HUES64 (cell line): ENCODE data around the gene NTSR1.

Source experiments
- H3K27ac ChIP-seq: 2 replicates; pipeline ENCODE4 v1.7.0; 2013; ENCODE audit warnings: low read depth, low read length, inconsistent platforms
- H3K27me3 ChIP-seq: 2 replicates; pipeline ENCODE4 v1.6.1; 2013; ENCODE audit warnings: mild to moderate bottlenecking, low read length; ENCODE audit not compliant: insufficient read depth
- H3K36me3 ChIP-seq: 2 replicates; pipeline ENCODE4 v1.6.1; 2013; ENCODE audit warnings: mild to moderate bottlenecking, low read length; ENCODE audit not compliant: insufficient read depth
- H3K4me1 ChIP-seq: 2 replicates; pipeline ENCODE4 v1.6.1; 2013; ENCODE audit warnings: mild to moderate bottlenecking, low read length, moderate library complexity; ENCODE audit not compliant: insufficient read depth
- H3K4me3 ChIP-seq: 2 replicates; pipeline ENCODE4 v1.5.1; 2013; ENCODE audit warnings: mild to moderate bottlenecking, low read length, moderate library complexity
- H3K9ac ChIP-seq: 2 replicates; pipeline ENCODE4 v1.6.1; 2013; ENCODE audit warnings: mild to moderate bottlenecking, low read depth, low read length
- H3K9me3 ChIP-seq: 2 replicates; pipeline ENCODE4 v1.6.1; 2013; ENCODE audit warnings: low read depth, low read length; ENCODE audit not compliant: insufficient read depth
- WGBS: fragments of 150-250, 120-280 bp; methylation state at CpG from one replicate; pipeline ENCODE4 v1.1.7; 2013; ENCODE audit warnings: missing lambda C conversion rate; 5-methylcytosine and 5-hydroxymethylcytosine counted together

The NTSR1 gene

GRCh38 chr20:62784497-62784896, 75.9 kb downstream of the NTSR1 start:
- Histone ChIP-seq H3K4me1 (no peaks in the 10 kb centered on the region), H3K27ac (no peak overlapping the region), H3K4me3 (no peak overlapping the region), H3K36me3 (no peaks in the 10 kb centered on the region), H3K9ac (no peak overlapping the region), H3K27me3 (no peaks in the 10 kb centered on the region), H3K9me3 (no peaks in the 10 kb centered on the region)
- WGBS: 91% methylated on average over 16 of the region's 16 CpGs

- Histone ChIP-seq H3K4me1 (no peaks in the 10 kb centered on the region), H3K27ac (no peak overlapping the region), H3K36me3 (no peaks in the 10 kb centered on the region), H3K27me3 (no peaks in the 10 kb centered on the region), H3K4me3 (no peak overlapping the region), H3K9me3 (no peaks in the 10 kb centered on the region), H3K9ac (no peak overlapping the region)
- 88% methylated on average over 11 of the region's 11 CpGs for WGBS
Measured at GRCh38 chr20:62785393-62785792, 76.8 kb downstream of the NTSR1 start.

- H3K4me3 ChIP-seq: no peak overlapping the region
- H3K9me3 ChIP-seq: no peaks in the 10 kb centered on the region
- WGBS: 85% methylated on average over 13 of the region's 13 CpGs
- H3K9ac ChIP-seq: no peak overlapping the region
- no peaks in the 10 kb centered on the region for H3K4me1 ChIP-seq
- no peaks in the 10 kb centered on the region for H3K27me3 ChIP-seq
- H3K27ac ChIP-seq: no peak overlapping the region
- no peaks in the 10 kb centered on the region for H3K36me3 ChIP-seq
Measured at GRCh38 chr20:62786157-62786556, 77.5 kb downstream of the NTSR1 start.

- no peaks in the 10 kb centered on the region for H3K9me3 ChIP-seq
- no peak overlapping the region for H3K9ac ChIP-seq
- no peaks in the 10 kb centered on the region for H3K4me1 ChIP-seq
- no peak overlapping the region for H3K4me3 ChIP-seq
- no peaks in the 10 kb centered on the region for H3K36me3 ChIP-seq
- no peak overlapping the region for H3K27ac ChIP-seq
- no peaks in the 10 kb centered on the region for H3K27me3 ChIP-seq
- WGBS: 90% methylated on average over 7 of the region's 7 CpGs
Measured at GRCh38 chr20:62787321-62787720, 78.7 kb downstream of the NTSR1 start.

- H3K9ac ChIP-seq: no peak overlapping the region
Measured at GRCh38 chr20:62787866-62788265, 79.2 kb downstream of the NTSR1 start.

GRCh38 chr20:62788607-62789006, 80.0 kb downstream of the NTSR1 start:
- no peak overlapping the region for H3K27ac ChIP-seq
- H3K36me3 ChIP-seq: no peaks in the 10 kb centered on the region
- H3K4me1 ChIP-seq: peaks cover 1% of the 10 kb centered on the region; the same call in 1 of the 2 replicates
- no peaks in the 10 kb centered on the region for H3K9me3 ChIP-seq
- H3K4me3 ChIP-seq: no peak overlapping the region
- no peak overlapping the region for H3K9ac ChIP-seq
- H3K27me3 ChIP-seq: no peaks in the 10 kb centered on the region
- WGBS: 92% methylated on average over 15 of the region's 15 CpGs

More at GRCh38 chr20:62787866-62788265, 79.2 kb downstream of the NTSR1 start:
- Histone ChIP-seq H3K36me3 (no peaks in the 10 kb centered on the region), H3K9me3 (no peaks in the 10 kb centered on the region), H3K27ac (no peak overlapping the region), H3K4me1 (no peaks in the 10 kb centered on the region), H3K27me3 (no peaks in the 10 kb centered on the region), H3K4me3 (no peak overlapping the region)
- WGBS: 92% methylated on average over 5 of the region's 5 CpGs

GRCh38 chr20:62790075-62790474, 81.4 kb downstream of the NTSR1 start:
- Histone ChIP-seq H3K4me3 (no peak overlapping the region), H3K36me3 (no peaks in the 10 kb centered on the region), H3K9ac (no peak overlapping the region), H3K4me1 (peaks cover 5% of the 10 kb centered on the region; the same call in 1 of the 2 replicates), H3K27me3 (peaks cover 7% of the 10 kb centered on the region), H3K27ac (no peak overlapping the region), H3K9me3 (no peaks in the 10 kb centered on the region)
- WGBS: 94% methylated on average over 12 of the region's 12 CpGs

GRCh38 chr20:62791301-62792181, 82.9 kb downstream of the NTSR1 start:
- Histone ChIP-seq H3K4me1 (peaks cover 5% of the 10 kb centered on the region; the same call in 1 of the 2 replicates), H3K27me3 (peaks cover 18% of the 10 kb centered on the region), H3K9ac (no peak overlapping the region), H3K36me3 (no peaks in the 10 kb centered on the region), H3K27ac (no peak overlapping the region), H3K4me3 (peak overlapping the region; percentile 47), H3K9me3 (no peaks in the 10 kb centered on the region)
- WGBS: 31% methylated on average over 22 of the region's 23 CpGs

GRCh38 chr20:62792182-62792939, 83.7 kb downstream of the NTSR1 start:
- Histone ChIP-seq H3K27ac (no peak overlapping the region), H3K9me3 (no peaks in the 10 kb centered on the region), H3K27me3 (peaks cover 18% of the 10 kb centered on the region), H3K9ac (no peak overlapping the region), H3K4me1 (peaks cover 5% of the 10 kb centered on the region; the same call in 1 of the 2 replicates), H3K4me3 (no peak overlapping the region), H3K36me3 (peaks cover under 1% of the 10 kb centered on the region; the same call in 1 of the 2 replicates)
- 87% methylated on average over 9 of the region's 9 CpGs for WGBS

- Histone ChIP-seq H3K27ac (no peak overlapping the region), H3K27me3 (peaks cover 18% of the 10 kb centered on the region), H3K36me3 (peaks cover 7% of the 10 kb centered on the region; the same call in 1 of the 2 replicates), H3K9ac (no peak overlapping the region), H3K9me3 (no peaks in the 10 kb centered on the region), H3K4me1 (peaks cover 5% of the 10 kb centered on the region; the same call in 1 of the 2 replicates), H3K4me3 (no peak overlapping the region)
- 81% methylated on average over 21 of the region's 22 CpGs for WGBS
Measured at GRCh38 chr20:62792940-62793756, 84.5 kb downstream of the NTSR1 start.
